ENCODE measurements around the gene MTTP. TPM values are rescaled to one million over a fixed set of nuclear protein-coding genes. Genes with fewer than 3 reads are reported as not detected.

The MTTP gene
- total and polyA plus RNA-seq, 10 donors, result 0.07 to 0.97 (median 0.12) TPM; not detected in 3

DNA sequence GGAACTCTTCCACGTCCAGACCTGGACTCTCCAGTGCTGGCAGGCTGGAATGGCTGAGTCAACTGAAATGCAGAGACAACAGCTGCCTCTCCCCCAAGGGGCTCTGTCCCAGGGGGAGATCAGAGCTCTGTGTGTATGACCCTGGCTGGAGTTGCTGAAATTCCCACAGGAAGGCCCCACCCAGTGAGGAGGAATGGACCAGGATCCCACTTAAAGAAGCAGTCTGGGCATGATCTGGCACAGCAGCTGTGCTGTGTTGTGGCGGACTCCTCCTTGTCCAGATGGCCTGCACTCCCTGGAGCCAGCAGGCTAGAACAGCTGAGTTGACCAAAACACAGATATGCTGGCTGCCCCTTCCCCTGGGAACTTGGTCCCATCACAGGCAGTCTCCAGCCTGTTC, 38.4 kb upstream of the MTTP start:
- intact Hi-C loops (cut with DNase I; ENCODE audit: low total_unique reads), result no loop called here
- no peaks in the 10 kb centered on the region for H3K36me3 ChIP-seq
- 24 to 79% (median 62%) methylated on average over 2 of the region's 2 CpGs for WGBS, 5 donors
- H3K27ac ChIP-seq, result no peak overlapping the region
- no peak overlapping the region for H3K4me3 ChIP-seq
- peaks cover 0 to 6% (median 0%) of the 10 kb centered on the region in 7 donors for H3K27me3 ChIP-seq (replicated peaks in 1 of 7)
- DNase-seq, result no peak
- no peaks in the 10 kb centered on the region for H3K4me1 ChIP-seq
- peaks cover 0 to 8% (median 0%) of the 10 kb centered on the region in 8 donors for H3K9me3 ChIP-seq
- TF ChIP-seq, protein P1, sequence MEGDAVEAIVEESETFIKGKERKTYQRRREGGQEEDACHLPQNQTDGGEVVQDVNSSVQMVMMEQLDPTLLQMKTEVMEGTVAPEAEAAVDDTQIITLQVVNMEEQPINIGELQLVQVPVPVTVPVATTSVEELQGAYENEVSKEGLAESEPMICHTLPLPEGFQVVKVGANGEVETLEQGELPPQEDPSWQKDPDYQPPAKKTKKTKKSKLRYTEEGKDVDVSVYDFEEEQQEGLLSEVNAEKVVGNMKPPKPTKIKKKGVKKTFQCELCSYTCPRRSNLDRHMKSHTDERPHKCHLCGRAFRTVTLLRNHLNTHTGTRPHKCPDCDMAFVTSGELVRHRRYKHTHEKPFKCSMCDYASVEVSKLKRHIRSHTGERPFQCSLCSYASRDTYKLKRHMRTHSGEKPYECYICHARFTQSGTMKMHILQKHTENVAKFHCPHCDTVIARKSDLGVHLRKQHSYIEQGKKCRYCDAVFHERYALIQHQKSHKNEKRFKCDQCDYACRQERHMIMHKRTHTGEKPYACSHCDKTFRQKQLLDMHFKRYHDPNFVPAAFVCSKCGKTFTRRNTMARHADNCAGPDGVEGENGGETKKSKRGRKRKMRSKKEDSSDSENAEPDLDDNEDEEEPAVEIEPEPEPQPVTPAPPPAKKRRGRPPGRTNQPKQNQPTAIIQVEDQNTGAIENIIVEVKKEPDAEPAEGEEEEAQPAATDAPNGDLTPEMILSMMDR (IDR thresholded peaks at IDR 0.05 in 8 of 11, conservative IDR thresholded peaks at IDR 0.05 in 3 of 11), result no peak
- TF ChIP-seq POLR2AphosphoS5 (IDR thresholded peaks at IDR 0.05), result no peak
- no peak for TF ChIP-seq POLR2A (IDR thresholded peaks at IDR 0.05)

GRCh38 chr4:99536848-99537247, 37.8 kb upstream of the MTTP start:
- 53 to 71% (median 67%) methylated on average over 2 of the region's 2 CpGs for WGBS, 5 donors
- Histone ChIP-seq H3K27me3 (replicated peaks in 1 of 7) (peaks cover 0 to 6% (median 0%) of the 10 kb centered on the region in 7 donors), H3K4me1 (no peaks in the 10 kb centered on the region), H3K9me3 (peaks cover 0 to 8% (median 0%) of the 10 kb centered on the region in 8 donors), H3K4me3 (no peak overlapping the region), H3K36me3 (no peaks in the 10 kb centered on the region), H3K27ac (no peak overlapping the region)
- DNase-seq, result no peak
- intact Hi-C loops (cut with DNase I; ENCODE audit: low total_unique reads), result no loop called here
- TF ChIP-seq, protein P1 (IDR thresholded peaks at IDR 0.05 in 8 of 11, conservative IDR thresholded peaks at IDR 0.05 in 3 of 11), result no peak
- TF ChIP-seq POLR2A (IDR thresholded peaks at IDR 0.05), result no peak
- no peak for TF ChIP-seq POLR2AphosphoS5 (IDR thresholded peaks at IDR 0.05)

GRCh38 chr4:99537674-99538073, 37.0 kb upstream of the MTTP start:
- WGBS, 5 donors, result 65 to 91% (median 80%) methylated on average over 4 of the region's 4 CpGs
- no peaks in the 10 kb centered on the region for H3K4me1 ChIP-seq
- H3K36me3 ChIP-seq, result no peaks in the 10 kb centered on the region
- no peak overlapping the region for H3K27ac ChIP-seq
- TF ChIP-seq POLR2A (IDR thresholded peaks at IDR 0.05) (no peak), POLR2AphosphoS5 (IDR thresholded peaks at IDR 0.05) (no peak)
- intact Hi-C loops (cut with DNase I; ENCODE audit: low total_unique reads), result no loop called here
- peaks cover 0 to 6% (median 0%) of the 10 kb centered on the region in 7 donors for H3K27me3 ChIP-seq (replicated peaks in 1 of 7)
- H3K4me3 ChIP-seq, result no peak overlapping the region
- no peak for DNase-seq
- H3K9me3 ChIP-seq, result peaks cover 0 to 8% (median 0%) of the 10 kb centered on the region in 8 donors

GRCh38 chr4:99540277-99540939, 34.2 kb upstream of the MTTP start:
- intact Hi-C loops (cut with DNase I; ENCODE audit: low total_unique reads), result no loop called here
- Histone ChIP-seq H3K27ac (no peak overlapping the region), H3K4me1 (no peaks in the 10 kb centered on the region), H3K27me3 (replicated peaks in 1 of 7) (peaks cover 0 to 6% (median 0%) of the 10 kb centered on the region in 7 donors), H3K9me3 (peaks cover 0 to 13% (median 8%) of the 10 kb centered on the region in 8 donors), H3K36me3 (no peaks in the 10 kb centered on the region), H3K4me3 (no peak overlapping the region)
- no peak for DNase-seq
- TF ChIP-seq, protein P1 (IDR thresholded peaks at IDR 0.05 in 8 of 11, conservative IDR thresholded peaks at IDR 0.05 in 3 of 11), result no peak
- TF ChIP-seq POLR2AphosphoS5 (IDR thresholded peaks at IDR 0.05) (no peak), POLR2A (IDR thresholded peaks at IDR 0.05) (no peak)

Measured in spleen (tissue), 11 donors.